VCaP (cell line): ENCODE results near the gene BZW2.

Source experiments
- H3K27ac ChIP-seq: fragments of 450-650 bp; 2 replicates; pipeline ENCODE4 v1.5.1; 2017
- CTCF ChIP-seq: fragments of 450-650 bp; conservative IDR thresholded peaks from 2 replicates; pipeline ENCODE4 v1.5.1; 2017; ENCODE audit warnings: mild to moderate bottlenecking, moderate library complexity

BZW2 gene

GRCh38 chr7:16735020-16735419 is 89.0 kb downstream of the BZW2 start:
- no peak for TF ChIP-seq CTCF

GRCh38 chr7:16738011-16738688 is 92.2 kb downstream of the BZW2 start:
- no peak for TF ChIP-seq CTCF
- no peak overlapping the region for H3K27ac ChIP-seq

More at GRCh38 chr7:16735020-16735419, 89.0 kb downstream of the BZW2 start:
- no peak overlapping the region for H3K27ac ChIP-seq

- H3K27ac ChIP-seq: peak overlapping the region; percentile 71
These were observed 94.1 kb downstream of the BZW2 start for GRCh38 chr7:16739863-16740622.

GRCh38 chr7:16740623-16740953 is 94.6 kb downstream of the BZW2 start:
- no peak for TF ChIP-seq CTCF
- peak overlapping the region; percentile 71 for H3K27ac ChIP-seq

More at GRCh38 chr7:16739863-16740622, 94.1 kb downstream of the BZW2 start:
- TF ChIP-seq CTCF: no peak

GRCh38 chr7:16740996-16741395 is 95.0 kb downstream of the BZW2 start:
- peak overlapping the region; percentile 71; the same call in 1 of the 2 replicates for H3K27ac ChIP-seq
- no peak for TF ChIP-seq CTCF

GRCh38 chr7:16741676-16742075 is 95.7 kb downstream of the BZW2 start:
- no peak overlapping the region for H3K27ac ChIP-seq

More at GRCh38 chr7:16741676-16742075, 95.7 kb downstream of the BZW2 start:
- no peak for TF ChIP-seq CTCF
